GM19452 (cell line): Measurements from ENCODE around the gene DENND5A.
"Not testable (repeated sequence)": the region's sequence is repeated elsewhere in the genome, so short reads cannot be mapped to it uniquely, and the experiment has no call there.

Source experiments
- ATAC-seq: cut with Tn5 transposase; IDR thresholded peaks from one replicate; pipeline ENCODE4 v1.9.1; 2021; ENCODE audit not compliant: unreplicated experiment

Gene DENND5A

DNA sequence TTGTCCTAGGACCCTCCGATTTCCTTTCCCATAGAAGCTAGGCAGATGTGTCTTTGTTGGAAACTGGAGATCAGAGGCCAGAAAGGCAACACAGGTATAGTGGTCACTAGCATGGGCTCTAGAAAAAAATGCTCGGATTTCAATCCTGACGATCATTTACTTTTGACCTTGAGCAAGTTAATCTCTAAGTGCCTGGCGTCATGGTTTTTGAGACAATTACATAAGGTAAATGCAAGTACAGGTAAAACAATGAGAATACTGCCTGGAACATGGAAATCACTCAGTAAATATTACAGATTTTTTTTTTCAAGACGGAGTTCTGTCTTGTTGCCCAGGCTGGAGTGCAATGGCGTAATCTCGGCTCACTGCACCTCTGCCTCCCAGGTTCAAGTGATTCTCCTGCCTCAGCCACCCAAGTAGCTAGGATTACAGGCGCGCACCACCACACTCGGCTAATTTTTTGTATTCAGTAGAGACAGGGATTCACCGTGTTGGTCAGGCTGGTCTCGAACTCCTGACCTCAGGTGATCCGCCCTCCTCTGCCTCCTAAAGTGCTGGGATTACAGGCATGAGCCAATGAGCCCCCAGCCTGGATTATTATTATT is 1.1 kb upstream of the DENND5A start:
- no peak for ATAC-seq

DNA sequence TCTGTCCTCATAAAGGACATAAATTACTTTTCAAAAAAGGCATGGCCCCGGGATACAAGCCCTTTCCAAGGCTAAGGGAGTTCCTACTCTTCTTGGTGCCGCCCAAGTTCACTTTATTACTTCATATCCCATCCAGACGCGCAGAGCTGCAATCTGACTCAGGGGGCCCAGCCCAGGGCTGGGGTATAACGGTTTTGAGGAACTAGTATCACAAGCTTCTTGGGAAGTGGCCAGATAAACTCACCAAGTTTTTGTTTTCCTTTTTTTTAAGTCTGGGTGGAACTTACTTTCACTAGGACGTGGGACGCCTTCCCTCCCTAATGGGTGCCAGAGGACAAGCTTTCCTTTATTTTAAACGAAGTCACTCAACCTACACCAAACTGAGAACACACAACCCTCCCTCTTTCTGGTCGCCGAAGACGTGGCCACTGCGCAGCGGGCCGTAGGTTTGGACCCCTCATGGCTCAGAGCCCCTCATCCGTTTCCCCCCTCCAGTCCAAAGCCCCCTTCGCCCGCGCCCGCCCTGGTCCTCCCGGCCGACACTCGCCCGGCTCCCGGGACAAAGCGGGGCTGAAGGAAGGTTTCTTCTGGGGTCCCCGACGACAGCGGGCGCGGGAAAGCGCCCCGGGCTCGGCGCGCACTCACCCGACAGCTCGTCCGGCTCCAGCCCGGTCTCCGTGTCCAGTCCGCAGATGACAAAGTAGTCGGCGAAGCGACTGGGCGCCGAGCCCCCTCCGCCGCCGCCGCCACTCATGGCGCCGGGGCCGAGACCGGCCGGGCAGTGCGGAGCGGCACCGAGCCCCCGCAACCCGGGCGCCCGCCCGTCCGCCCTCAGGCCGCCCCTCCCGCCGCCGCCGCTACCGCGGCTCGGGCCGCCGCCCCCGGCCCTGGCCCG is 587 bp downstream of the DENND5A start:
- ATAC-seq, result no peak

DNA sequence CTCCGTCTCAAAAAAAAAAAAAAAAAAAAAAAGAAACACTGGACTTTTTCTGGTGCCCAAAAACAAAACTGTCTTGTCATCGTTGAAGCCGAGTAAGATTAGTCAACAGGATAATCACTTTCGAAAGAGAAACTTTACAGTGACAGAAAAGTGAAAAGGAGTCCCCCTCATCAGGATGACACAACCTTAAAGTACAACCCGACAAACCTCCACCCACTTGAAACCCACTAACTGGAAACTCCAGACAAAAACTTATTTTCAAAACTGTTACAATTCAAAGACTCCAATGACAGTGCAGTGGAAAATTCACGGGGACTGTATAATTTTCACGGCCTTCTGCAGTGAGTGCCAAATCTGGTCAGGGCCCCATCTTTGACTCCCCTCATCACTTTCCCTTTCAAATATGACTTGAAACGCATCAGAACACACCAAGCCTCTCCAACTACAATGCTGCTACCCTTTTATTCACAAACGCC is 1.3 kb downstream of the DENND5A start:
- peak; percentile 76 for ATAC-seq

DNA sequence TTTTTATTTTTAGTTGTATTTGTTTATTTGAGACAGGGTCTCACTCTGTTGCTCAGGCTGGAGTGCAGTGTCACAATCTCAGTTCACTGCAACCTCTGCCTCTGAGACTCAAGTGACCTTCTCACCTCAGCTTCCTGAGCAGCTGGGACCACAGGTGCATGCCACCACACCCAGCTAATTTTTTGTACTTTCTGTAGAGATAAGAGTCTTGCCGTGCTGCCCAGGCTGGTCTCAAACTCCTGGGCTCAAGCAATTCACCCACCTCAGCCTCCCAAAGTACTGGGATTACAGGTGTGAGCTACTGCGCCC is 4.4 kb downstream of the DENND5A start:
- ATAC-seq, result not testable (repeated sequence)

DNA sequence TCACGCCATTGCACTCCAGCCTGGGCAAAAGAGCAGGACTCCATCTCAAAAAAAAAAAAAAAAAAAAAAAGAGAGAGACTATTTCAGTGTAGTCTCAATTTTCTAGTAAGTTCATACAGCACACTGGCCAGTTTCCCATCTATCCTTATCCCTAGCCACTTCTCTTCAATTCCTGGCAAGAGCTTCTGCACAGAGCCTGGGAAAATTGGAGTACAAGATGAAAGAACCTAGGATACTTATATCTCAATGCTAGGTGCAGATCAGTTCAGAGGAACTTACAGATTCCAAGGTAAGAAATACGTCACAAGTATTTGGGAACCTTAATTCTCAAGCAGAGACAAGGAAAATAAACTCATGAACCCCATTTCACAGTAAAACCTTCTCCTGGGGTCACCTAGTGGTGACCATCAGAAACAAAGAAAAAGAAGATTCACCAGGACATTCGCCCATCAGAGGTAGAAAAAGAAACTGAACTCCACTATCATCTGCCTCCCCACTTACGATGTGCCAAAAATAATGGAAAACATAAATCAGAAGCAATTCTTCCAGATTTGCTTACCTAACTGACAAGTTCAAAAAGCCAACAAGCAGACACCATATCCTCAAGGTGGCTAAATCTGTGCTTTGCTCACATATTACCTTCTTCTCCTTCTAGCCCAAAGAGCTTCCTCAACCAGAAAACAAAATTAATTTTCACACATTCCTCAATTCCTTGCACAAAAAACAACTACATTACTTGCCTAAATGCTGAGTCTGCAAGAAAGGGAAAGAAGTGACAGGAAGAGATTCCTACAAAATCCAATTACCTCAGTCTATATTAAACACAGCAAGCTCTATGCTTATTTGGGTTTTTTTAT is 4.9 kb downstream of the DENND5A start:
- ATAC-seq, result no peak

DNA sequence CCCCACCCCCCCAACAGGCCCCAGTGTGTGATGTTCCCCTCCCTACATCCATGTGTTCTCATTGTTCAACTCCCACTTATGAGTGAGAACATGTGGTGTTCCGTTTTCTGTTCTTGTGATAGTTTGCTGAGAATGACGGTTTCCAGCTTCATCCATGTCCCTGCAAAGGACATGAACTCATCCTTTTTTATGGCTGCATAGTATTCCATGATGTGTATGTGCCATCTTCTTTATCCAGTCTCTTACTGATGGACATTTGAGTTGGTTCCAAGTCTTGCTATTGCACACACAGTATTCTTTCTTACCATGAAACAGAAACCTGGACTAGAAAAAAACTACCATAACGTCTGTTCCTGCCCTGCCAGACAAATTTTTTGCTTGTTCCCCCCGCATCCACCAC is 6.9 kb downstream of the DENND5A start:
- ATAC-seq, result not testable (repeated sequence)

DNA sequence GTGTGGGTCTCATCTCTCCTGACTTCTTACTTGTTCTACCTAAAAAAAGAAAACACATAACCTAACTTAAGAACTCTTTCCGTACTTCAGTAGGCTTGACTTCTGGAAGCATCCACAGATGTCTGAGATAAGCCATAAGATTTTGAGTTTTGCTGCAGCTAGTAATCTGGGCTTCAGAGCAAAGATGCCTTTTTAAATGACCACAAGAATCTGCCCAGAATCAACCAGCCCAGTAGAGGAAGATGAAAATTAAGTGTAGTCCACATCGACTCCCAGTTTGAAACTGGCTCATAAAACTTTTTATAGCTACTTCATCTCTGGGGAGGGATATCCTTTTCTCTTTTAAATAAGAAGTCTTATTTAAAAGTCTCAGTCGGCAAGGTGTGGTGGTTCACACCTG is 10.7 kb downstream of the DENND5A start:
- no peak for ATAC-seq

DNA sequence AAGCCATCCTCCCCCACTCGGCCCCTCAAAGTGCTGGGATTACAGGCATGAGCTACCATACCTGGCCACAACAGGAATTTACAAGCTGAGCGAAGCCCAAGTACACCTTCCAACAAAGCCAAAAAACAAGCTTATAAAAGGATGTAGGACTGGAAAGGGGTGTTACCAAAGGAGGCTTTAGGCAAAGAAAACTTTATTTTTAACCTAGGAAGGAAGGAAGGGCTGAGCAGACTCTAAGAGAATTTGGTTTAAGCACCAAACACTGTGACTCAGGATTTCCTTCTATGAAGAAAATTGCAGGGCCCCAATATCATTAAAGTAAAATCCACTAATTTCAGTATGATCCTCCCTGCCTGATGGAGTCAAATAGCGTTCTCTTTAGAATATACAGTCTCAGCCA is 12.1 kb downstream of the DENND5A start:
- no peak for ATAC-seq

DNA sequence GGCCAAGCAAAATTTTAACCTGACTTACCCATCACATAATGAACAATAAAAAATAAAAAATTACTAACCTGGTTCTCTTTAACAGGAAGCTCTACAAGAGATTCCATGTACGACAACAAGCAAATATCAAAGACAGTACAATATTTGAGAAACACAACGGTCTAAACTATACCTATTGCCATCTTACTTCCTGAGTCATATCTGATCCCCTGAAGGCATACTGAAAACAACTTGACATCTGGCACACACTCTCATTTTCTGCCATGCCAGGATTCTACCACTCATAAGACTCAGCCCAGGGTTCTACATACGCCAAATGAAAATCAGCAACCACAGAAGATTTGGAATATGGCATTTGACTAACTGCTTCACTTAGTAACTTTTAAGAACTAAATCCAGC is 13.8 kb downstream of the DENND5A start:
- ATAC-seq, result no peak

DNA sequence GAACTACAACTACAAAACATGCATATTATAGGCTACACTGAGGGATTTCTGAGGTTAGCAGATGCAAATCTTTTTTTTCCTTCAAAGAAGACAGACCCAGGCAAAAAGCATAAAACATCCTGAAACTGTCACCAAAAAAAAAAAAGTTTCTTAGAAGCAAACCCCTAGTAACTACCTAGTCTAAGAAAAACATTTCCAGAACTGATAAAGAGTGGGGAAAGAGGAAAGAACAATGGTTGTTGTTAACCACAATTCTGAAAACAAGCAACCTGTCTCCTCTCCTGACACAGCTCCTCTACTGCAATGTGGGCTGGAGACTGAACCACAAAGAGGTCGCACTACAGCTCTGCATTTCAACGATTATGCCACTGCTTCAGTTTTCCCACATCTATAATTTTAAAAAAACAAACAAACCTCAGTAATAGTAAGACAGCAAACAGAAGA is 15.0 kb downstream of the DENND5A start:
- ATAC-seq, result peak; percentile 64

DNA sequence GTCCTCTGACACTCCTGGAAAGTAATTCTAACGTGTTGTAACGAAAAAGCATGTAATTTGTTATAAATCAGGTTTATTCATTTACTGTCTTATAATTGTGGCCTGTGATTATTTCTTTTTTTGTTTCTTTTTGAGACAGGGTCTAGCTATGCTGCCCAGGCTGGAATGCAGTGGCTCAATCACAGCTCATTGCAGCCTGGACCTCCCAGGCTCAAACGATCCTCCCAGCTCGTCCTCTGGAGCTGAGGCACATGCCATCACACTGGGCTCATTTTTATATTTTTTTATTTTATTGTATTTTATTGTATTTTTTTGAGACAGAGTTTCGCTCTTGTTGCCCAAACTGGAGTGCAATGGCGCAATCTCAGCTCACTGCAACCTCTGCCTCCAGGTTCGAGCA is 15.9 kb downstream of the DENND5A start:
- no peak for ATAC-seq

DNA sequence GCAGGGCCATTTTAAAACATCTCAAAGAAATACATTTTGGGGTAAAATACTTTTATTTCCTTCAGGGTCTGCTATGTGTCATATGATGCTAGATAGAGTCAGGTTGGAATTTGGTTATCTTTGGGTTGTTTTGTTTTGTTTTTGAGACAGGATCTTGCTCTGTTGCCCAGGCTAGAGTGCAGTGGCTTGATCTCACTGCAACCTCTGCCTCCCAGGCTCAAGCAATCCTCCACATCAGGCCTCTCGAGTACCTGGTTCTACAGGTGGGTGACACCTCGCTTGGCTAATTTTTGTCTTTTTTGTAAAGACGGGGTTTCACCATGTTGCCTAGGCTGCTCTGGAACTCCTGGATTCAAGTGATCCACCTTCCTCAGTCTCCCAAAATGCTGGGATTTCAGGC is 17.3 kb downstream of the DENND5A start:
- ATAC-seq, result no peak

DNA sequence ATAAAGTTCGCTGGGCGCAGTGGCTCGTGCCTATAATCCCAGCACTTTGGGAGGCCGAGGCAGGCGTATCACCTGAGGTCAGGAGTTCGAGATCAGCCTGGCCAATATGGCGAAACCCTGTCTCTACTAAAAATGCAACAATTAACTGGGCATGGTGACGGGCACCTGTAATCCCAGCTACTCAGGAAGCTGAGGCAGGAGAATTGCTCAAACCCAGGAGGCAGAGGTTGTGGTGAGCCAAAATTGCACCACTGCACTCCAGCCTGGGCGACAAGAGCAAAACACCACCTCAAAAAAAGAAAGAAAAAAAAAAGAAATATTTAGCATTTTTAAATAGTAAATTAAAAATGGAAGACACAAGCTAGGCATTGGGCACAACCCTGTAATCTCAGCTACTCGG is 28.9 kb downstream of the DENND5A start:
- ATAC-seq, result not testable (repeated sequence)

DNA sequence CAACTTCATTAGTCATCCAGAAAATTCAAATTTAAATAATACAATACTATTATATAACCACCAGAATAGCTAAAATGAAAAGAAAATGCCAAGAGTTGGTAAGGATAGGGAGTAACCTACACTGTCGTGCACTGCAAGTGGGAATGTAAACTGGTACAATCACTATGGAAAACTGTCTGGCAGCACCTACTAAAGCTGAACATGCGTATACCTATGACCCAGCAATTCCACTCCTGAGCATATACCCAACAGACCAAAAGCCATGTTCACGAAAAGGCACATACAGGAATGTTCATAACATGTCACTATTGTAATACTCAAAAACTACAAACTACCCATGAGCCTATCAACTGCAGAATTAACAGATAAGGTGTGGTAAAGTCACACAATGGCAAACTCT is 32.7 kb downstream of the DENND5A start:
- ATAC-seq, result no peak

DNA sequence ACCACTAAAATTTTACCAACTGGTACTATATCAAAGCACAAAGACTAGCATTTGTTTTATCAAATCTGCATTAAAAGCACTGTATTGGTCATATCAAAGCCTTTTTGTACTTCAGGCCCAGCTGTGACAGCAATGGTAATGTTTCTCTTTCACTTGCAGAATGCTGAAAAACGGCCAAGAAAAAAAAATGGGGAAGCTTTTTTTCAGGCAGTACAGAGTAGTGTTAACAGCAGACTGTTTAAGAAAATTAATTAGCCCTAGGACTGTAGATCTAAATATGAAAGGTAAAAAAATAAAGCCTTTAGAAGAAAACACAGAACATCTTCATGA is 33.3 kb downstream of the DENND5A start:
- no peak for ATAC-seq

DNA sequence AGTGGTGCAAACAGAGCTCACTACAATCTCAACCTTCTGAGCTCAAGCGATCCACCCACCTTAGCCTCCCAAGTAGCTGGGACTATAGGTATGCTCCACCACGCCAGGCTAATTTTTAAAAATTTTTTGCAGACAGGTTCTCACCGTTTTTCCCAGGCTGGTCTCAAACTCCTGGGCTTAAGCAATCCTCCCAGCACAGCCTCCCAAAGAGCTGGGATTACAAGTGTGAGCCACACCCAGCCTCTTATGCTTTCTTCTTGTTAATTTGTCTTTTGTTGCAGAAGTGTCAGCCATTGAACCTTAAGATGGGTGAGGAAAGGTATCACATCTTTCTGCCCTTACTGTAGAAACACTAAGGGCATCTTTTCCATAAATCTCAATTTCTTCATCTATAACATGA is 34.9 kb downstream of the DENND5A start:
- ATAC-seq, result no peak

DNA sequence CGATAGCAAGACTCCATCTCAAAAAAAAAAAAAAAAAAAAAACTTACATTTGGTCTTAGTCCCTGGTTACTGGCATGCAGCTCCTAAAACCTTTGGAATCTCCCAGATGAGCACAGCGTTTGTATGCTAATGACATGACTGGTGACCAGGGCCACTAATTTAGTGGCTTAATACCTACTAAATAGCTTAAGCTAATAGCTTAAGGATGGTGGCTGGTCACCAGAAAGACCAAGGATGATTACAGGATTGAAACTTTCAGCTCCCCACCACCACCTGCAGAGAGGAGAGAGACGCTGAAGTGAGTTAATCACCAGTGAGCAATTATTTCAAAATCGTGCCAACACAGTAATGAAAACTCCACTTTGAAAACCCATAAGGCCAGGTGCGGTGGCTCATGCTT is 37.1 kb downstream of the DENND5A start:
- ATAC-seq, result no peak

DNA sequence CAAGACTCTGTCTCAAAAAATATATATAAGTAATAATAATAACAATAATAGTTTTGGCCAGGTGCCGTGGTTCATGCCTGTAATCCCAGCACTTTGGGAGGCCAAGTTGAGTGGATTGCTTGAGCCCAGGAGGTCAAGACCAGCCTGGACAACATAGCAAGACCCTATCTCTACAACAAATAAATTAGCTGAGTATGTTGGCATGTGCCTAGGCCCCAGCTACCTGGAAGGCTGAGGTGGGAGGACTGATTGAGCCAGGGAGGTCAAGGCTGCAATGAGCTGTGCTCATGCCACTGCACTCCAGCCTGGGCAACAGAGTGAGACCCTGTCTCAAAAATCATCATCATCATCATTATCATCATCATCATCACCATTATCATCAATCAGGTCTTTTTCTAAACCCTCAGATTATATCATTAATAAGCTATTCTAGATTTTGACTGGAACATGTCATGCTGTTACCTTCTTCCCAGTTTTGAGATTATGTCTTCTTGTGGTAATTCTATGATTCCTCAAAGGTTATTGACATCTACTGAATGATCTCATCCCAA is 39.3 kb downstream of the DENND5A start:
- no peak for ATAC-seq

DNA sequence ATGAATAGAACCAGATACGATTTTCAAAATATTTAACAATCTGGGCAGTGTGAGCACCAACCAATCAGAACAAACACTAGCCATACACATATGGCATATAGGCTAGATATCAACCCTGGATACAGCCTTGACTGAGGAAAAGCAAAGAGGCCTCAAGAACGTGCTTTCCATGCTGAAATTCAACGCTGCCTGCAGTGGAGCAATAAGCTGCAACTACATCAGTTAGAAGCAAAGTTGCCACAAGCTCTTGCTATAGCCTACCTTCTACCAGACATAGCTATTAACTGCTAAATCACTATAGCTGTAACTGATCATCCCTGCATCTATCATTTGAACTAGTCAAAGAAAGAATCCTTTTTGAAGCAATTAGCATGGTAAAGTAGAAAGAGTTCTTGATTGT is 42.5 kb downstream of the DENND5A start:
- ATAC-seq, result no peak

DNA sequence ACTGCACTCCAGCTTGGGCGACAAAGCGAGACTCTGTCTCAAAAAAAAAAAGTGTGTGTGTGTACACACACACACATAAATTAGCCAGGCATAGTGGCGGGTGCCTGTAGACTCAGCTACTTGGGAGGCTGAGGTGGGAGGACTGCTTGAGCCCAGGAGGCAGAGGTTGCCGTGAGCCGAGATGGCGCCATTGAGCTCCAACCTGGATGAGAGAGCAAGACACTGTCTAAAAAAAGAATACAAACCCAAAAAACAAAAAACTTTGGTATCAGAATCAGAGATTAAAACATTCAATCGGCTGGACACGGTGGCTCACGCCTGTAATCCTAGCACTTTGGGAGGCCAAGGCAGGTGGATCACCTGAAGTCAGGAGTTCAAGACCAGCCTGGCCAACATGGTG is 44.3 kb downstream of the DENND5A start:
- not testable (repeated sequence) for ATAC-seq

DNA sequence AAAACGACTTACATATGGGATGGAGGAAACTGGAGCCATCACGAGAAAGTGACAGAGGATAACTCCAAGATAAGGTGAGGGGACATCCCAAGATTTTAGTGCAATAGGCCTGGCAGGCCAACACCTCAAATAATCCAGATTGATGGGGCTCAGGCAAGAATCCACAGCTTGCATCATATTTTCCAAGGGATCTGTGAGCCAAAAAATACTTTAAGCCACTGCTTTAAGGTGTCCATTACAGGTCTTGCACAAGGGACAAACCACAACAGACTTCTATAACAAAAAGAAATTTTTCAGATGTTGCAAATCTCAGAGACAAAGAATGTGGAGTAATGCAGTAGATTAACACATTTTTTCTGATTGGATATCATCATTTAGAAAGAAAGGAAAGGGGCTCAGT is 45.6 kb downstream of the DENND5A start:
- ATAC-seq, result no peak

DNA sequence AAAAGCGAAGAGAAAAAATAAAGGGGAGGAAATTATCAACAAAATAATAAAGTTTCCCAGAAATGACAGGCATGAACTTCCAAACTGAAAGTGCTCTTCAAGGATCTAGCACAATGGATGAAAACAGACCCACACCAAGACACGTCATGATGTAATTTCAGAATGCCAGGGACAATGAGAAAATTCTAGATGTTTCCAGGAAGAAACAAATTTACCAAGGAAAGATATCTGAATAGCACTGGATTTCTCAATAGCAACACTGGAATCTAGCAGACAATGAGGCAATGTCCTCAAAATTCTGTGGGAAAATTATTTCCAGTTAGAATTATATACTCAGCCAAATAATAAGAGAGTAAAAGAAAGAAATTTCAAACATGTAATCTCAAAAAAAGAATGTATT is 46.0 kb downstream of the DENND5A start:
- no peak for ATAC-seq
